GM19324 (cell line): Measurements from ENCODE around the gene COL8A2.
"Not testable (repeated sequence)": the region's sequence is repeated elsewhere in the genome, so short reads cannot be mapped to it uniquely, and the experiment has no call there.

Source experiments
- ATAC-seq: cut with Tn5 transposase; IDR thresholded peaks from one replicate; pipeline ENCODE4 v1.9.1; 2021; ENCODE audit warnings: mild to moderate bottlenecking, moderate library complexity; ENCODE audit not compliant: unreplicated experiment, low FRiP score

COL8A2 gene

GRCh38 chr1:36125129-36125991, at the start of gene COL8A2:
Gene COL8A2, minus strand, starts transcription at chr1:36125222. Its CDS starts 24,980 bp downstream, at chr1:36100242.
- no peak for ATAC-seq

GRCh38 chr1:36174713-36175112, 49.7 kb upstream of the COL8A2 start:
- no peak for ATAC-seq

- no peak for ATAC-seq
Measured at GRCh38 chr1:36172983-36173382, 48.0 kb upstream of the COL8A2 start.

GRCh38 chr1:36172017-36172747, 47.2 kb upstream of the COL8A2 start:
- no peak for ATAC-seq

- ATAC-seq, result no peak
Measured at GRCh38 chr1:36170643-36171412, 45.8 kb upstream of the COL8A2 start.

GRCh38 chr1:36168514-36168913, 43.5 kb upstream of the COL8A2 start:
- ATAC-seq, result no peak

GRCh38 chr1:36166938-36167905, 42.2 kb upstream of the COL8A2 start:
- ATAC-seq, result no peak

GRCh38 chr1:36166136-36166535, 41.1 kb upstream of the COL8A2 start:
- ATAC-seq, result no peak

GRCh38 chr1:36165145-36165544, 40.1 kb upstream of the COL8A2 start:
- ATAC-seq, result no peak

GRCh38 chr1:36164361-36164760, 39.3 kb upstream of the COL8A2 start:
- ATAC-seq, result no peak

- no peak for ATAC-seq
Measured at GRCh38 chr1:36163426-36163825, 38.4 kb upstream of the COL8A2 start.

- ATAC-seq, result no peak
Measured at GRCh38 chr1:36162680-36163239, 37.7 kb upstream of the COL8A2 start.

GRCh38 chr1:36161641-36162531, 36.9 kb upstream of the COL8A2 start:
- ATAC-seq, result no peak

GRCh38 chr1:36160949-36161485, 36.0 kb upstream of the COL8A2 start:
- ATAC-seq, result no peak

- ATAC-seq, result no peak
Measured at GRCh38 chr1:36160388-36160948, 35.4 kb upstream of the COL8A2 start.

- ATAC-seq, result no peak
Measured at GRCh38 chr1:36159614-36160387, 34.8 kb upstream of the COL8A2 start.

- ATAC-seq, result not testable (repeated sequence)
Measured at GRCh38 chr1:36158827-36159252, 33.8 kb upstream of the COL8A2 start.
